Measurements from ENCODE around the gene OR2A7.
"Not testable (repeated sequence)": the region's sequence is repeated elsewhere in the genome, so short reads cannot be mapped to it uniquely, and the experiment has no call there.

Gene OR2A7

GRCh38 chr7:144252307-144252706, 12.3 kb downstream of the OR2A7 start:
- not testable (repeated sequence) for DNase-seq

GRCh38 chr7:144247674-144248330, 16.8 kb downstream of the OR2A7 start:
- DNase-seq: not testable (repeated sequence)

GRCh38 chr7:144246967-144247366, 17.6 kb downstream of the OR2A7 start:
- not testable (repeated sequence) for DNase-seq

- DNase-seq: not testable (repeated sequence)
Measured at GRCh38 chr7:144245372-144245771, 19.2 kb downstream of the OR2A7 start.

GRCh38 chr7:144239365-144239764, 25.2 kb downstream of the OR2A7 start, which contains the start of gene OR2A42:
TSS of gene OR2A42 (minus strand) at chr7:144239605. CDS start at chr7:144232843, 6,762 bp downstream.
- DNase-seq: not testable (repeated sequence)

- DNase-seq: not testable (repeated sequence)
Measured at GRCh38 chr7:144238530-144239082, 26.0 kb downstream of the OR2A7 start.

GRCh38 chr7:144233039-144233438, 31.6 kb downstream of the OR2A7 start:
- not testable (repeated sequence) for DNase-seq

- not testable (repeated sequence) for DNase-seq
Measured at GRCh38 chr7:144231027-144231426, 33.6 kb downstream of the OR2A7 start.

GRCh38 chr7:144228810-144229209, 35.8 kb downstream of the OR2A7 start:
- DNase-seq: not testable (repeated sequence)

- not testable (repeated sequence) for DNase-seq
Measured at GRCh38 chr7:144226866-144227265, 37.7 kb downstream of the OR2A7 start.

- not testable (repeated sequence) for DNase-seq
Measured at GRCh38 chr7:144223675-144224074, 40.9 kb downstream of the OR2A7 start.

- not testable (repeated sequence) for DNase-seq
Measured at GRCh38 chr7:144220531-144220930, 44.1 kb downstream of the OR2A7 start.

- not testable (repeated sequence) for DNase-seq
Measured at GRCh38 chr7:144219149-144219548, 45.4 kb downstream of the OR2A7 start.

GRCh38 chr7:144218581-144218980, 46.0 kb downstream of the OR2A7 start:
- not testable (repeated sequence) for DNase-seq

- DNase-seq: not testable (repeated sequence)
Measured at GRCh38 chr7:144217200-144217599, 47.4 kb downstream of the OR2A7 start.

All from activated CD4-positive, alpha-beta T cell treated with anti-CD3 and anti-CD28 coated beads, Interleukin-2, amount 50 U/mL, for 16 hours (primary cell).